ENCODE results near the gene TAF11L2.
"Not testable (repeated sequence)": the region's sequence is repeated elsewhere in the genome, so short reads cannot be mapped to it uniquely, and the experiment has no call there.

The TAF11L2 gene

GRCh38 chr5:17497931-17498330, at the start of gene TAF11L2:
Gene TAF11L2 (plus strand): TSS chr5:17498231.
- not testable (repeated sequence) for DNase-seq (ENCODE audit: low read depth)

DNA sequence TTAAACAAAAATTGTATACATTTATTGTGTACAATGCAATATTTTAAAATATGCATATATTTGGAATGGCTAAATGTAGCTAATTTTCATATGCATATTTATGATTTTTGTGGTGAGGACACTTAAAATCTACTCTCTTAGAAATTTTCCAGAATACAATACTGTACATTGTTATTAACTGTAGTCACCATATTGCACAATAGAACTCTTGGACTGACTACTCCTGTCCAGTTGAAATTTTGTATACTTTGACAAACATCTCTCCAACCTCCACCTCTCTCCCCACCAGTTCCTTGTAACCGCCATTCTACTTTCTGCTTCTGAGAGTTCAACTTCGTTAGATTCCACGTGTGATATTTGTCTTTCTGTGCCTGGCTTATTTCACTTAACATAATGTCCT, 49.2 kb upstream of the TAF11L2 start:
- DNase-seq (ENCODE audit: low read depth), result peak; percentile 58

DNA sequence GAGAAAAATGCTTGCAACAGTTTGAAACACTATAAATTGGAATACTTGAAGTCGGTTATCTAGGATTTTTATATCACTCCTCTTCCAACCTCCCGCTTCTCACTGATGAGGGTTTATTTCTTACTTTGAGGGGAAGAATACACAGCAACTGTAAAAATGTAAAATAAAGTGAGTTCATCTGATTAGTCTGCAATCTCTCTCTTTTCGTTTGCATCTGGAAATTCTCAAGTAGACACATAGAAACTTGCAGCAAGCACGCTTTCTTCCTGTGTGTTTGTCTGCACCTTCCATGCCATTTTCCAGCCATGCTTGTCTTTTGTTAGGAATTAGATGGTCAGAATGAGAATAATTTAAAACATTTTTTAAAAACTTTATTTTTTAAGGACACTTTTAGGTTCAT, 45.1 kb upstream of the TAF11L2 start:
- no peak for DNase-seq (ENCODE audit: low read depth)

GRCh38 chr5:17455942-17456341, 42.1 kb upstream of the TAF11L2 start:
- no peak for DNase-seq (ENCODE audit: low read depth)

DNA sequence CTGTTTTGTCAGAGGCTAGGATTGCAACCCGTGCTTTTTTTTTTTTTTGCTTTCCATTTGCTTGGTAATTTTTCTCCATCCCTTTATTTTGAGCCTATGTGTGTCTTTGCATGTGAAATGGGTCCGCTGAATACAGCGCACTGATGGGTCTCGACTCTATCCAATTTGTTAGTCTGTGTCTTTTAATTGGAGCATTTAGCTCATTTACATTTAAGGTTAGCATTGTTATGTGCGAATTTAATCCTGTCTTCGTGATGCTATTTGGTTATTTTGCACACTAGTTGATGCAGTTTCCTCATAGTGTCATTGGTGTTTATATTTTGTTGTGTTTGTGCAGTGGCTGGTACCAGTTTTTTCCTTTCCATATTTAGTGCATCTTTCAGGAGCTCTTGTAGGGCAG, 36.2 kb upstream of the TAF11L2 start:
- DNase-seq (ENCODE audit: low read depth), result no peak

DNA sequence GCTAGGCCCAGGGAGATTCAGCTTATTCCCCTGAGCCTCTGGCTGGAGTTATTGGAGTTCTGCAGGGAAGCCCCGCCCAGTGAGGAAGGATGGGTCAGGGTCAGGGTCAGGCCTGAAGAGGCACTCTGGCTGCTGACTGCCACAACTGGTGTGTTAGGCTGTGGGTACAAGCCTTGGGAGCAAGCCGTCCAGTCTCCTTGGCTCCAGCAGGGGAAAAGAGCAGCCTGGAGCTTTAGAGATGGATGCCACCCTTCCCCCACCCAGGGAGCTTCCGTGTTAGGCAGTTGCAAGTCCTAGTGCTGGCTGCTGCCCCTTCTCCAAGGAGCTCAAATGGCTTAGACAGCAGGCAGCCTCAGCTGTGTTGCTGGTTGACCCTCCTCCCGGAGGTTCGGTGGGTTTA, 34.4 kb upstream of the TAF11L2 start:
- no peak for DNase-seq (ENCODE audit: low read depth)

GRCh38 chr5:17470064-17470463, 28.0 kb upstream of the TAF11L2 start:
- no peak for DNase-seq (ENCODE audit: low read depth)

DNA sequence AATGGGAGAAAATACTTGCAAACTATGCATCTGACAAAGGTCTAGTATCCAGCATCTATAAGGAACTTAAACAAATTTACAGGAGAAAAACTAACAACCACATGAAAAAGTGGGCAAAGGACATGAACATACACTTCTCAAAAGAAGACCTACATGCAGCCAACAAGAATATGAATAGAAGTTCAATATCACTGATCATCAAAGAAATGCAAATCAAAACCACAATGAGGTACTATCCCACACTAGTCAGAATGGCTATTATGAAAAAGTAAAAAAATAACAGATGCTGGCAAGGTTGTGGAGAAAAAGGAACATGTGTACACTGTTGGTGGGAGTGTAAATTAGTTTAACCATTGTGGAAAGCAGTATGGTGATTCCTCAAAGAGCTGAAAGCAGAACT, 23.0 kb upstream of the TAF11L2 start:
- not testable (repeated sequence) for DNase-seq (ENCODE audit: low read depth)

DNA sequence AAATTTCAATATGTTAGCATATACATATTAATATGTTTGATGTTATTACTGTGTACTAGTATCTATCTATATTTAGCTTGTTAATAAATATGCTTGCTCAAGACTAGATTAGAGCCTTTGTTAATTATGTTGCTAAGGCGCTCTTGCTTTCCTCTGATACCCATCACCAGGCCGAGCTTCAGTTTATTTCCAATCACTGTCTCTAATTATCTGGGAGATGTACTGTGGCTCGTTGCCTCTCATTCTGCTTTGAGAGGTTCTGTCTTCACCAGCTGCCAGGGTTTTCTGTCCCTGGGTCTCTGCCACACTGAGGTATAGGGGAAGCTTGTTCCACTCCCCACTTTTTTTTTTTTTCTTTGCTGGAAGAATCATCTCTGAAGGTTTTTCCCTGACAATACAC, 21.0 kb upstream of the TAF11L2 start:
- no peak for DNase-seq (ENCODE audit: low read depth)

DNA sequence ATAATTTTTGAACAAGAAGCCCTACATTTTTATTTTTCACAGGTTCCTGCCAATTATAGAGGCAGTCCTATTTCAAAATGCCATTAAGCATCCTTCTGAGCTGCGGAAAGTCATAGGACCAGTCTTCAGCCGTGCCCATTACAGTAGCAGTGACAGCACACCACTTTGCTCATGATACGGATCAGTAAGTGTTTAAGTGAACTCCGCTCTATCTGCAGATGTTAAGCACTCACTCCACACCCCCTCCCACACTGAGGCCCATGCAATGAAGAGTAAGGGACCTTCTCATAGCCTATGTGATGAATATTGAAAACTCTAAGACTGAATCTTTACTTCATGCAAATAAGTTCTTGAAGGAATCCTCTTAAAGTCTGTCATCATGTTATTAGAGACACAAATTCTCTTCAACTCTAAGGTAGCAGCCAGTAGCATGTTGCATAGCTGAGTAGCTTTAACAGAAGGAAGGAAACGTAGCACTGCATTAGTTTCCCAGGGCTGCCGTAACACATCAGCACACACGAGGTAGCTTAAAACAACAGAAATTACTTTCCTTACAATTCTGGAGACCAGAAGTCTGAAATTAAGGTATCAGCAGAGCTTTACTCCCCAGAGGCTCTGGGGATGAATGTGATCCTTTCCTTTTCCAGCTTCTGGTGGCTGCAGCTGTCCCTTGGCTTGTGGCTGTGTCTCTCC, 20.3 kb upstream of the TAF11L2 start:
- DNase-seq (ENCODE audit: low read depth), result no peak

GRCh38 chr5:17481378-17481777, 16.7 kb upstream of the TAF11L2 start:
- no peak for DNase-seq (ENCODE audit: low read depth)

GRCh38 chr5:17482790-17483189, 15.2 kb upstream of the TAF11L2 start:
- no peak for DNase-seq (ENCODE audit: low read depth)

DNA sequence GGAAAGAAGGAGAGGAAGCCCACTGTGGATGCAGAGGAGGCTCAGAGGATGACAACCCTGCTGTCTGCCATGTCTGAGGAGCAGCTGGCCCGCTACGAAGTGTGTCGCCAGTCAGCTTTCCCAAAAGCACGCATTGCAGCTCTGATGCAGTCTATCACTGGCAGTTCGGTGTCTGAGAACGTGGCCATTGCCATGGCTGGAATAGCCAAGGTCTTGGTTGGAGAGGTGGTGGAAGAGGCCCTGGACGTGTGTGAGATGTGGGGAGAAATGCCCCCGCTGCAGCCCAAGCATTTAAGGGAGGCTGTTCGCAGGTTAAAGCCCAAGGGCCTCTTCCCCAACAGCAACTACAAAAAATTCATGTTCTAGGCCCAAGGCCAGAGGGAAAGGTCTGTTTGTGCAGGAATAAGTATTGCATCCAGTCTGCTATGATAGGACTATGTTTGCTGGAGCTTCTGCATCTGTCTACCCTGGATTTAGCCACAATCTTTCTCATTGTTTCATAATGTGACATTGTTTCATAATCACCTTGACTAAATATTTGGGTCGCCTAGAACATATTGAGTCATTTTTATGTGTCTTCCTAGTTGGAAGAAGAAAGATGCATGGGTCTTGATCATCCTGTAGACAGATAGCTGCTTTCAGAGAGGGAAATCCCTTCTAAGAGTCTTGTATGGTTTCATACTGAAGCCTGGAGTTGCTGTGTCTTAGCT, 11.4 kb upstream of the TAF11L2 start:
- DNase-seq (ENCODE audit: low read depth), result peak; percentile 14

DNA sequence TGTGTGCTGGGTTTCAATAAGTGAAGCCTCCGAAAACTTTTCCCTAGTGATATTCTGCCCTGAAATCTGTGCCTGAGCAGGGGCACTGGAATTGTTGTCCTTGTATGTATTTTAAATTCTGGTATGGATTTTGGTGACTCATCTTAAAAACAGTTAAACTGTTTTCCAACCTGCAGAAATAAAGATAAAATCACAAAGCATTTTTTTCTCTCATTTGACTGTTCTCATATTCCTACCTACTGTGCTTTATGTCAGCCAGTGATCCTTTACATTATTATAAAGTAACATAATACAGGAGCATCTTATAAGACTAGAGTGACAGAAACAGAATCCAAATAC, 10.9 kb upstream of the TAF11L2 start:
- no peak for DNase-seq (ENCODE audit: low read depth)

DNA sequence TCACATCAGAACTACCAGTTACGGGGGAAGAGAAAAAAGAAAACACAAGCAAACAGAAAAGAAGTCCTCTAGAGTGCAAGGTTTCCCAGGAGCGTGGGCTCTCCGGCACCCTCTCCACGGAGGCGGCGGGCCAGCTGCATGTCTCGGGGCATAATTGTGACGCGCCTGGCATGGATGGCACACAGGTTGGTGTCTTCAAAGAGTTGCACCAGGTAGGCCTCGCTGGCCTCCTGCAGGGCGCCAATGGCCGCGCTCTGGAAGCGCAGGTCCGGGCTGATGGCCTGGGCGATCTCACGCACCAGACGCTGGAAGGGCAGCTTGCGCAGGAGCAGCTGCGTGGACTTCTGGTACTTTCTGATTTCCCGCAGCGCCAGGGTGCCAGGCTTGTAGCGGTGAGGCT, 6.8 kb upstream of the TAF11L2 start:
- DNase-seq (ENCODE audit: low read depth), result not testable (repeated sequence)

DNA sequence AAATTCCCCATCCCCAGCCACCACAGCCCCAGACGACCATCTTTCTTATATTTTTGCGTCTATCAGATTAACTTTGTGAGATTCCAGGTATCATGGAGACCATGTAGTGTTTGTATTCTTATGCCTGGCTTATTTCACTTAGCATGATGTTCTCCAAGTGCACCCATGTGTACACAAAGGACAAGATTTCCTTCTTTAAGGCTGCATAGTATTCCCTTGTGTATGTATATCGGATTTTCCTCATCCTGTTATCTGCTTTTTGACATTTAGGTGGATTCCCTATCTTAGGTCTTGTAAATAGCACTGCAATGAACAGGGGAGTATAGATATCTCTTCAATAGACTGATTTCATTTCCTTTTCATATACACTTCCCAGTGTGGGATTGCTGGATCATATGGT, 5.3 kb upstream of the TAF11L2 start:
- DNase-seq (ENCODE audit: low read depth), result no peak

DNA sequence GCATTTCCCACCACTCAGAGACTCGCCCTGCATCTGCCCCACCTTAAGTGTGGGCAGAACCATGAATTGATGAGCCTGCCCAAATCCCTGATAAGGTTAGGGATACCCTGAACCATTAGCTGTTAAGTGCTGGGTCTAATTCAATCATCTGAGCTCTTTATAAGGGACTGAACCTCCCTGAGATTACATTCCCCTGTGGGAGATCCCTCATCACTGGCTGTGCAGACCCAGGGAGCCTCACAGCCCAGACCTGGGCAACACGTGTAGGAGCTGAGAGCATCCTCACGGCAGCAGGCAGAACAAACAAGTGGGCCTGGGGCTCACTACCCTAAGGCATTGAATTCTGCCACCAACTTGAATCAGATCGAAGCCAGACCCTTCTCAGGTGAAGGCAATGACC, 585 bp upstream of the TAF11L2 start:
- DNase-seq (ENCODE audit: low read depth), result no peak

DNA sequence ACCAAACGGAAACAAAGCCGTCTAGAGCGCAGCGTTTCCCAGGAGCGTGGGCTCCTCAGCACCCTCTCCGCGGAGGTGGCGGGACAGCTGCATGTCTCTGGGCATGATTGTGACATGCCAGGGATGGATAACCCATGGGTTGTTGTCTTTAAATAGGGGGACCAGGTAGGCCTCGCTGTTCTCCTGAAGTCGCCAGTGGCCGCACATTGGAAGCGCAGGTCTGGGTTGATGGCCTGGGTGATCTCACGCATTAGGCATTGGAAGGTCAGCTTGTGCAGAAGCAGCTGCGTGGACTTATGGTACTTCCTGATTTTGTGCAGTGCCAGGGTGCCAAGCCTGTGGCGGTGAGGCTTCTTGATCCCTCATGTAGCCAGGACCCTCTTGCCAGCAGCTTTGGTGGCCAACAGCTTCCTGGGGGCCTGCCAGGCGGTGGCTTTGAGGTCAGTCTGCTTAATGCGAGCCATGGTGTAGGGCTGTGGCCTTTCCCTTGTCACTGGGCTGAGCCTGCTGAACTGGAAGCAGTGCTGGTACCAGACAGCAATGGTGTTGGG, 13.8 kb downstream of the TAF11L2 start:
- no peak for DNase-seq (ENCODE audit: low read depth)

GRCh38 chr5:17517526-17517925, 19.5 kb downstream of the TAF11L2 start:
- not testable (repeated sequence) for DNase-seq (ENCODE audit: low read depth)

DNA sequence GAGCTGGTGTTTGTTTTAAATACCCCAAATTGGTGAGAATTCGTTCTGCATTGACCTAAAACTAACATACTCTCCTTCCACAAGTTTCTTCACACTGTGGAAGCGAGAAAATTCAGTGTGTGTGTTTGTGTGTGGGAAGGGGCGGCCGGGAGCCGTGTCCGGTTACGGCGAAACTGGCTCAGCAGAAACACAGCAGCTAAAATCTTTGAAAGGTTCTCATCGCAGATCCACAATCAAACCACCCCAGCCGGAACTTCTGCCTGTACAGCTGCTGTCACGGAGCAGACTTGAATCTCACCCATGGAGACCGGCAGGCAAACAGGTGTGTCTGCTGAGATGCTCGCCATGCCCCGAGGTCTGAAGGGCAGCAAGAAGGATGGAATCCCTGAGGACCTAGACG, 20.0 kb downstream of the TAF11L2 start, which contains the start of gene TAF11L3:
TAF11L3 (plus strand) TSS at position 301 of the 400 bp plus-strand sequence.
- DNase-seq (ENCODE audit: low read depth), result not testable (repeated sequence)

GRCh38 chr5:17519508-17519907, 21.5 kb downstream of the TAF11L2 start:
- DNase-seq (ENCODE audit: low read depth), result not testable (repeated sequence)

DNA sequence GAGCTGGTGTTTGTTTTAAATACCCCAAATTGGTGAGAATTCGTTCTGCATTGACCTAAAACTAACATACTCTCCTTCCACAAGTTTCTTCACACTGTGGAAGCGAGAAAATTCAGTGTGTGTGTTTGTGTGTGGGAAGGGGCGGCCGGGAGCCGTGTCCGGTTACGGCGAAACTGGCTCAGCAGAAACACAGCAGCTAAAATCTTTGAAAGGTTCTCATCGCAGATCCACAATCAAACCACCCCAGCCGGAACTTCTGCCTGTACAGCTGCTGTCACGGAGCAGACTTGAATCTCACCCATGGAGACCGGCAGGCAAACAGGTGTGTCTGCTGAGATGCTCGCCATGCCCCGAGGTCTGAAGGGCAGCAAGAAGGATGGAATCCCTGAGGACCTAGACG, 23.5 kb downstream of the TAF11L2 start, which contains the start of gene TAF11L4:
TAF11L4 (plus strand) TSS at position 301 of the 400 bp plus-strand sequence.
- DNase-seq (ENCODE audit: low read depth), result not testable (repeated sequence)

DNA sequence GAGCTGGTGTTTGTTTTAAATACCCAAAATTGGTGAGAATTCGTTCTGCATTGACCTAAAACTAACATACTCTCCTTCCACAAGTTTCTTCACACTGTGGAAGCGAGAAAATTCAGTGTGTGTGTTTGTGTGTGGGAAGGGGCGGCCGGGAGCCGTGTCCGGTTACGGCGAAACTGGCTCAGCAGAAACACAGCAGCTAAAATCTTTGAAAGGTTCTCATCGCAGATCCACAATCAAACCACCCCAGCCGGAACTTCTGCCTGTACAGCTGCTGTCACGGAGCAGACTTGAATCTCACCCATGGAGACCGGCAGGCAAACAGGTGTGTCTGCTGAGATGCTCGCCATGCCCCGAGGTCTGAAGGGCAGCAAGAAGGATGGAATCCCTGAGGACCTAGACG, 26.9 kb downstream of the TAF11L2 start, which contains the start of gene TAF11L5:
TAF11L5 (plus strand) TSS at position 301 of the 400 bp plus-strand sequence.
- DNase-seq (ENCODE audit: low read depth), result not testable (repeated sequence)
